ENCODE measurements around the gene POTEG. TPM values are rescaled to one million over a fixed set of nuclear protein-coding genes. Genes with fewer than 3 reads are reported as not detected.
"Not testable (repeated sequence)": the region's sequence is repeated elsewhere in the genome, so short reads cannot be mapped to it uniquely, and the experiment has no call there.

Gene POTEG
- total RNA-seq, 2 experiments from 2014 or later, result not detected

DNA sequence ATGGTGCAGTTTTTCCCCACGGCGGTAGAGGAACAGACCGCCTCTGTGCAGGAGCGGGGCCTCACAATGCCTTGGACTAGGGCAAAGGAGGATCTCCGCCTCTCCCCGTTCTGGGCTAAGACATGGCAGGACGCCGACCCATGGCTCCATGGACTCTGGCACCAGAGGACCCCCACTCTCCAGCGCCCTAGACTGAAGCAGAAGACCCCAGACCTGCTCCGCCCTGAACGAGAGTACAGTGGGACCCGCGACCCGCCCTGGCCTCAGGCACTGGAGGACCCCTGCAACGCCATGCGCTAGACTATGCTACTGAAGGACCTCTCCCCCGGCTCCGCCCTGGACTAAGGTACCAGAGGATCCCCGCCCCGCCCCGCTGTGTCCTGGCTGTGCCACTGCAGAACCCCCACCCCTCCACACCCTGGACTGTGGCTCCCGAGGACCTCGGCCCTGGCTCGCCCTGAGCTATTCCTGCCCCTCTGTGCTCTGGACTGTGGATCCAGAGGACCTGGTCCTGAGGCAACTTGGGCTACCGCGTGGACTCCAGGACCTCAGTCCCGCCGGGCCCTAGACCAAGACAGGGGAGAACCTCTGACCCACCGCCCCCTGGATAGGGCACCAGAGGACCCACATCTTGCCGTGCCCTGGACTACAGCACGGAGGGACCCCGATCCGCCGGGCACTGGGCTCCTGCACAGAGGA lies 73.1 kb downstream of the POTEG start:
- H3K27ac Mint-ChIP-seq; H3K27me3 Mint-ChIP-seq; H3K9me3 Mint-ChIP-seq; ATAC-seq (ENCODE audit: low read depth); DNase-seq; H3K4me1 Mint-ChIP-seq; H3K4me3 Mint-ChIP-seq; H3K36me3 Mint-ChIP-seq; POLR2A ChIA-PET: not testable (repeated sequence)
